COLO668 (cell line): ENCODE results near the gene CAMK2N1.
"Not testable (repeated sequence)": the region's sequence is repeated elsewhere in the genome, so short reads cannot be mapped to it uniquely, and the experiment has no call there.

Source experiments
- DNase-seq: peaks from one replicate; lab custom pipeline; 2025; ENCODE audit not compliant: unreplicated experiment; lab: John Stamatoyannopoulos, UW

CAMK2N1 gene

GRCh38 chr1:20496725-20497383 lies 10.8 kb upstream of the CAMK2N1 start:
- DNase-seq, result not testable (repeated sequence)

- DNase-seq, result no peak
These were observed 10.2 kb upstream of the CAMK2N1 start for GRCh38 chr1:20496241-20496661.

DNA sequence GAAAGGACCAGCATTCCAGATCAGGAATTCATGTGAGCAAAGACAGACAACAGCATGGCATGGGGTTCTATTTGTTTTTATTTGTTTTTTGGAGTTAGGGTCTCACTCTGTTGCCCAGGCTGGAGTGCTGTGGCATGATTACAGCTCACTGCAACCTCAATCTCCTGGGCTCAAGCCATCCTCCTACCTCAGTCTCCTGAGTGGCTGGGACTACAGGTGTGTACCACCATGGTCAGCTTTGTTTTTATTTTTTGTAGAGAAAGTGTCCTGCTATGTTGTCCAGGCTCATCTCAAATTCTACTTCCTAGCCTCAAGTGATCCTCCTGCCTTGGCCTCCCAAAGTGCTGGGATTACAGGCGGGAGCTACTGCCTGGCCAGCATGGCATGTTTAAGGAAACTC lies 9.7 kb upstream of the CAMK2N1 start:
- no peak for DNase-seq

DNA sequence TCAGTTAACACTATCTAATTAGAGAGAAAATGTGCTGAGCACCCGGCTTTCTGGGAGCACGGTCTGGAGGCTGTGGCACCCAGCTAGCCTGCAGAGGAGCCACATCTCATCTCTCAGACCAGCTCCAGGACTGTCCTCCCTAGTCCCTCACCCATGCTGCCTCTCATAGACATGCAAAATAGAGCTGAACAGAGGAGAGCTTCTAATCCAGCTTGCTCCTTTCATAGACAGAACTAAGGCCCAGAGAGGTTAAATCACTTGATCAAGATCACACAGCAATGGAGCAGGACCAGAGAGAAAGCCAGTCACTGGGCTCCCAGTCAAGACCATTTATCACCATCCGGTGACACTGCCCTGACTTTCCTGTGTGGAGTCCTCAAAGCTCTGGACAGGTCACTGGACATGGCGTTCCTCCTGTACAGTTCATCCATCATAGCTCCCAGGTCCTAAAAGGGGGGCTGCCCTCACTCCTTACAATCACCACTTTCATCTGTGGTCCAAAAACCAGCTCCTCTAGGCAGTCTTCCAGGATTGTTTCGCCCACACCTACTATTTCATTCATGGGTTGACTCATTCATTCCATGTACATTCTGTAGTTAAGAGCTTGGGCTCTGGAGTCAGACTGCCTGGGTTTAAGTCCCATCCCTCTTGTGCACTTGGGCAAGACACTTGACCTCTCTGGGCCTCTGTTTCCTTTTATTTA lies 8.8 kb upstream of the CAMK2N1 start:
- no peak for DNase-seq

DNA sequence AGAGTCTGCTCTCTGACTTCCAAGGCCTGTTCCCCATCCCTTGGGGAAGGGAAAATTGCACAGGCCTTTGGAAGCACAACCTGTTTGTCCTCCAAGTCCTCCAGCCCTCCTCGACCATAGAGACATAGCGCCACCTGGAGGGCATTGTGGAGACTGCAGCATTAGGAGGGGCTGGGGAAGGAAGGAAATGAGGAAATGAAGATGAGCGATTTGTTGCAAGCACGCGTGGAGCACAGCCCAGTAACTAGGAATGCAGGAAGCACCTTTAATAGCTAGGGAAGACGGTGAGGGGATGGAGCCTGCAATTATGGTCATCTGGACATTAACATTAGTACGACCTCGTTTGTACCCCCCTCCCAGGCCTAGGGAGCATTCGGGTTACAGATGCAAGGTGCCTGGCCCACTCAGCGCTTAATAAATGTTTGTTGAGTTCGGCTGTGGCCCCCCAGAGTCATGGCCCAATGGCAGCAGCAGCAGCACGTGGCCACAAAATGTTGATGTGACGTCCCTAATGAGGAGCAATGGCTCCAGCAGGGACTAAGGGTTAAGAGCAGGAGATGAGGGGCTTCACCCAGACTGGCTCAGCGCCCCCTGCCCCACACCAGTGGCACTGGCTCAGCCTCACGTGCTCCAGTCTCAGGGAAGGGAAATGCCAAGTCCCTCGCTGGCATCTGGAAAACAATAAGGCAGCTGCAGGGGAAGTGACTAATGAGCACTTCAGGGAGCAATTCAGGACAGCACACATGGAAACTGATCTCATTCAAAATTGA lies 8.0 kb upstream of the CAMK2N1 start:
- DNase-seq, result peak; percentile 96

DNA sequence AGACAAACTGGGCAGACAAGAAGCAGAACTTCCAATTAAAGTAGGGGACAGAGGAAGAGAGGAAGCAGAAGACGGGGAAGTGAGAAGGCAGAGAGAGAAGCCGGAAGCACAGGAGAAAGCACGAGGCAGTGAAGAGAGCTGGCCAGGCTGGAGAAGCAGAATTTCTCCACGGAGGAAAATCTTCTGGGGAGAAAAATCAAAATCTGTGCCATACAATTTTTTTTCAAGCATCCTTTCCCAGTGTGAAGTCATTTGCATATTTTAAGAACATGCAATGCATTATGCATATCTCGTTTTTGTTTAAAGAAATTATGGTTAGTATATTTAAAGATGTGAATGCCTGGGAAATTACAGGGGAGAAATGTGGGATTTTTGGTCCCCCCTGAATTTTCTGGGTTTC lies 7.3 kb upstream of the CAMK2N1 start:
- DNase-seq, result no peak

DNA sequence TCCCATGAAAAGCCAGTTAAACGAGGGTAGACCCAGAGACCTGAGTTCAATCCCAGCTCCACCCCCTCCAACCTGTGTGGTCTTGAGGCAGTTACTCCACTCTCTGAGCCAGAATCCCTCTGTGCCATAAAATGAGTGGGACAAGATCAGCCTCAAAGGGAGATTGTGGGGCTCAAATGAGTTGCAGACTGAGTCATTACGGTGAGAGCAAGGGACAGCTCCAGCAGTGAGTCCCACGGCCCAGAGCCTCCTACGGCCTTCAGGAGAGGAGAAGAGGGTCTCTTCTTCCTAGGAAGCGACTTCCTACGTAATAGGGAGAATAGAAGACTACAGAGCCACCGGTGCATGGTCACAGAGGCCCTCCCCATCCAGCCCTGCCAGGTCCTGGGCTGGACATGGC lies 6.7 kb upstream of the CAMK2N1 start:
- DNase-seq, result no peak

GRCh38 chr1:20491866-20492265 lies 5.9 kb upstream of the CAMK2N1 start:
- no peak for DNase-seq

- DNase-seq, result no peak
These were observed 5.2 kb upstream of the CAMK2N1 start for GRCh38 chr1:20491178-20491577.

- DNase-seq, result no peak
These were observed 1.2 kb upstream of the CAMK2N1 start for GRCh38 chr1:20487236-20487590.

- DNase-seq, result peak; percentile 100
These were observed 636 bp upstream of the CAMK2N1 start for GRCh38 chr1:20486457-20487235.

GRCh38 chr1:20484519-20485462 lies 1.2 kb downstream of the CAMK2N1 start:
- DNase-seq, result peak; percentile 75

DNA sequence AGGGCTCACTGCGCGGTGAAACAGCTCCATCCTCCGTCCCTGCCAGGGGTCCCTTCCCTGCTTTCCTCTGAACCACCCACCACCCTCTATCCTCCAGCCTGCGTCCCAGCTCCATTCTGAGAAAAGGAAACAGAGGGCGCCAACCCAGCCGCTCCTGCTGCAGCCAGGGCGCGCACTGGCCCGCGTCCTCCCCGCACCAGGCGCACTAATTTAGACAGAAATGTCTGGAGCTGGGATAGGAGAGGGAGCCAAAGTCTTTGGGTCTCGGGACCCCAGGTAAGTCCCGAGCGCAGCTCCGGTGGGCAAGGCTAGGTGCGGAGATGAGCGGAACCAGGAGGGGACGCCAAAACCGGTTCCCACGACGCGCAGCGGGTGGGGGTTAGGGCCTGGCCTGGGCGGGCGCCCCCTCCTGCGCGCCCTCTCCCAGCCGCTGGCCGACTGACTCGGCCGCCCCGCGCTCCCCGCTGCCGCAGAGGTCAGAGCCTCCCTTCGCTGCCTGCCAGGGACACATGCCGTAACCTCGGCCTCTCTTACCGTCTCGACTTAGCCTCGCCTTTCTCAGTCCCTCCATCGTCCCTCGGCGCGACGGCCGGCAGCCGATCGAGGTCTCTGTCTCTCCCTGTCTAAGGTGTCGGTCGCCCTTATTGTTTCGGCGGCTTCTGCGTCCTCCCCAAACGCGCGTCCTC lies 2.0 kb downstream of the CAMK2N1 start:
- DNase-seq, result peak; percentile 81

- no peak for DNase-seq
These were observed 2.7 kb downstream of the CAMK2N1 start for GRCh38 chr1:20483098-20483832.

- DNase-seq, result no peak
These were observed 4.1 kb downstream of the CAMK2N1 start for GRCh38 chr1:20481643-20482498.

GRCh38 chr1:20480951-20481617 lies 4.9 kb downstream of the CAMK2N1 start:
- DNase-seq, result peak; percentile 69

GRCh38 chr1:20480243-20480944 lies 5.6 kb downstream of the CAMK2N1 start:
- DNase-seq, result peak; percentile 67
